AG04450 (cell line): ENCODE measurements around the gene DNAJC22. TPM values are rescaled to one million over a fixed set of nuclear protein-coding genes. Genes with fewer than 3 reads are reported as not detected.

Experiments used
- CTCF ChIA-PET: fragments of 300-600, 350-600 bp; formaldehyde crosslinking; extraction: SDS; loops from one replicate; lab custom pipeline; 2022; ENCODE audit warnings: antibody characterized with exemption, inconsistent platforms; lab: Charles Lee
- POLR2A ChIA-PET: fragments of 350-600 bp; formaldehyde crosslinking; extraction: SDS; loops from one replicate; lab custom pipeline; 2021; ENCODE audit warnings: antibody characterized with exemption, inconsistent platforms; lab: Yijun Ruan, JAX
- DNase-seq: peaks from one replicate; pipeline ENCODE4 v3.0.0-alpha.2; 2011; ENCODE audit warnings: low read depth, low spot score
- H3K27ac ChIP-seq: one replicate; pipeline ENCODE4 v1.5.1; 2012; ENCODE audit warnings: low read depth, low read length, control low read depth
- H3K27me3 ChIP-seq: one replicate; pipeline ENCODE4 v1.6.0; 2012; ENCODE audit warnings: low read length; ENCODE audit not compliant: control insufficient read depth, insufficient read depth
- H3K4me3 ChIP-seq: 2 replicates; pipeline ENCODE4 v1.5.1; 2011; ENCODE audit warnings: mild to moderate bottlenecking, low read depth, low read length, control low read depth
- H3K9me3 ChIP-seq: 2 replicates; pipeline ENCODE4 v1.5.1; 2012; ENCODE audit warnings: low read length; ENCODE audit not compliant: control insufficient read depth, insufficient read depth
- CTCF ChIP-seq: IDR thresholded peaks from 2 replicates; pipeline ENCODE4 v1.5.1; 2011; ENCODE audit warnings: low read depth, low read length, control low read depth, inconsistent platforms
- polyA plus RNA-seq: library from polyadenylated mRNA; depleted of rRNA; stranded (reverse); fragments of >200 nt; gene quantifications from 2 replicates; pipeline ENCODE4 v1.2.3, GENCODE V29; 2011

The DNAJC22 gene
- polyA plus RNA-seq, 1 experiment, result 12.2 TPM

- Histone ChIP-seq H3K4me3 (peak overlapping the region; percentile 77), H3K27ac (no peak overlapping the region), H3K9me3 (no peaks in the 10 kb centered on the region), H3K27me3 (peaks cover 4% of the 10 kb centered on the region)
- no peak for TF ChIP-seq CTCF
- CTCF ChIA-PET, result interaction anchor here (1.1 to 2.8 kb wide), 6 partner anchors 10 to 35 kb away, joined by 3 to 18 read pairs (median 10); no protein-coding TSS in a partner anchor
- POLR2A ChIA-PET, result interaction anchor here (0.9 to 1.6 kb wide), 7 partner anchors 10 to 245 kb away, joined by 3 to 11 read pairs (median 4); partner anchors contain the start of genes MCRS1, SPATS2 and TUBA1A
- DNase-seq, result no peak
Observed at GRCh38 chr12:49322367-49322707, 24.4 kb upstream of the DNAJC22 start.

- no peak for TF ChIP-seq CTCF
- H3K27ac ChIP-seq, result peak within 1 kb of the TSS; percentile 47
- ChIA-PET POLR2A (interaction anchor here (0.6 to 1.6 kb wide), 15 partner anchors 9 to 516 kb away, joined by 3 to 11 read pairs (median 3); partner anchors contain the start of genes FAM186B, MCRS1, PRPH and SPATS2), CTCF (interaction anchor here (1.0 to 2.8 kb wide), 7 partner anchors 9 to 191 kb away, joined by 3 to 18 read pairs (median 10); no protein-coding TSS in a partner anchor)
- no peaks in the 10 kb centered on the region for H3K9me3 ChIP-seq
- peak; percentile 95 for DNase-seq
- peak within 1 kb of the TSS; percentile 84 for H3K4me3 ChIP-seq
- H3K27me3 ChIP-seq, result peaks cover 4% of the 10 kb centered on the region
Observed at GRCh38 chr12:49322708-49323523, 23.8 kb upstream of the DNAJC22 start, which contains the start of gene TROAP. Gene TROAP (plus strand): TSS chr12:49323255. CDS start chr12:49323609, 354 bp downstream.

- POLR2A ChIA-PET, result interaction anchor here (0.6 to 1.6 kb wide), 12 partner anchors 8 to 516 kb away, joined by 3 to 11 read pairs (median 3); partner anchors contain the start of genes FAM186B, PRPH, SPATS2 and TUBA1A
- peak overlapping the region; percentile 84 for H3K4me3 ChIP-seq
- CTCF ChIA-PET, result interaction anchor here (0.8 to 2.8 kb wide), 7 partner anchors 8 to 191 kb away, joined by 3 to 18 read pairs (median 10); no protein-coding TSS in a partner anchor
- no peaks in the 10 kb centered on the region for H3K9me3 ChIP-seq
- no peak overlapping the region for H3K27ac ChIP-seq
- TF ChIP-seq CTCF, result no peak
- H3K27me3 ChIP-seq, result peaks cover 4% of the 10 kb centered on the region
- DNase-seq, result no peak
Observed at GRCh38 chr12:49323524-49324097, 23.1 kb upstream of the DNAJC22 start.

- Histone ChIP-seq H3K27me3 (no peaks in the 10 kb centered on the region), H3K27ac (no peak overlapping the region), H3K4me3 (no peak overlapping the region), H3K9me3 (no peaks in the 10 kb centered on the region)
- CTCF ChIA-PET, result interaction anchor here (0.7 to 2.0 kb wide), 3 partner anchors 17 to 37 kb away, joined by 3 to 5 read pairs (median 4); no protein-coding TSS in a partner anchor
- no peak for TF ChIP-seq CTCF
- POLR2A ChIA-PET, result no interaction called here
- DNase-seq, result no peak
Observed at GRCh38 chr12:49325606-49326005, 21.1 kb upstream of the DNAJC22 start.
